Testis (tissue), 3 donors: ENCODE results near the gene UGT1A9. TPM values are rescaled to one million over a fixed set of nuclear protein-coding genes. Genes with fewer than 3 reads are reported as not detected.
A peak's percentile ranks its signal among the peaks of the same experiment; 100 is the strongest.
"Not testable (repeated sequence)": the region's sequence is repeated elsewhere in the genome, so short reads cannot be mapped to it uniquely, and the experiment has no call there.

ENCODE experiments used
- DNase-seq: peaks from one replicate; pipeline ENCODE4 v3.0.0-alpha.2; 2019
- H3K27ac ChIP-seq, 2 donors: fragments of 200-600 bp; sonication (generic); one replicate each; pipeline ENCODE4 v1.5.1; 2019
- H3K27me3 ChIP-seq: fragments of 200-600 bp; sonication (generic); one replicate; pipeline ENCODE4 v1.5.1; 2019
- H3K36me3 ChIP-seq: fragments of 200-600 bp; sonication (generic); one replicate; pipeline ENCODE4 v1.5.1; 2017; ENCODE audit warnings: low read depth; ENCODE audit errors: missing control alignments
- H3K4me1 ChIP-seq: fragments of 200-600 bp; sonication (generic); one replicate; pipeline ENCODE4 v1.5.1; 2019
- H3K4me3 ChIP-seq, 2 donors: fragments of 200-600 bp; sonication (generic); one replicate each; pipeline ENCODE4 v1.5.1; 2017 to 2019
- H3K9me3 ChIP-seq: fragments of 200-600 bp; sonication (generic); one replicate; pipeline ENCODE4 v1.5.1; 2017
- CTCF ChIP-seq, 3 experiments: fragments of 450-650 bp in 2 of 3; fragments of 200-600 bp in 1 of 3; sonication (generic) in 1 of 3; IDR thresholded peaks; one replicate each; pipeline ENCODE4 v1.5.1; 2016 to 2019; ENCODE audit warnings: antibody characterized with exemption in 3 of 3, mild to moderate bottlenecking in 2 of 3, moderate library complexity in 1 of 3
- POLR2A ChIP-seq: fragments of 450-650 bp; IDR thresholded peaks from one replicate; pipeline ENCODE4 v1.6.1; 2017; ENCODE audit warnings: antibody characterized with exemption, mild to moderate bottlenecking, moderate library complexity
- WGBS, 2 donors: methylation state at CpG; one replicate each; pipeline ENCODE4 v1.1.5; 2018; 5-methylcytosine and 5-hydroxymethylcytosine counted together
- intact Hi-C: fragments of 100-400 bp; cut with DNase I; formaldehyde crosslinking; loops from one replicate; pipeline ENCODE4 v1.15.1; 2023; ENCODE audit warnings: low total_unique reads
- polyA plus RNA-seq: library from polyadenylated mRNA; stranded (reverse); fragments of 350-450 nt; fragmentation: Illumina TruSeq; extraction: RNeasy Lipid Tissue Mini Kit (QIAGEN cat#74804); gene quantifications from one replicate; pipeline ENCODE4 v1.2.3, GENCODE V29; 2014; ENCODE audit warnings: low read depth, low replicate concordance; ENCODE audit not compliant: insufficient read depth
- total RNA-seq, 2 donors: library from RNA; depleted of rRNA; stranded (reverse); fragments of >200 nt; gene quantifications; one replicate each; pipeline ENCODE4 v1.2.3, GENCODE V29; 2016

UGT1A9 gene
- total and polyA plus RNA-seq, 3 donors from 2014 or later: not detected

GRCh38 chr2:233747283-233747544 lies 75.5 kb downstream of the UGT1A9 start:
- intact Hi-C loops: no loop called here
- no peak overlapping the region for H3K4me3 ChIP-seq
- no peaks in the 10 kb centered on the region for H3K9me3 ChIP-seq
- no peaks in the 10 kb centered on the region for H3K36me3 ChIP-seq
- no peak overlapping the region for H3K27ac ChIP-seq
- no peak for DNase-seq
- H3K4me1 ChIP-seq: no peaks in the 10 kb centered on the region
- 90 to 96% methylated on average over 6 of the region's 6 CpGs for WGBS, 2 donors
- TF ChIP-seq CTCF (IDR thresholded peaks at IDR 0.05): no peak
- TF ChIP-seq POLR2A: no peak
- no peaks in the 10 kb centered on the region for H3K27me3 ChIP-seq

GRCh38 chr2:233750689-233751088 lies 79.0 kb downstream of the UGT1A9 start:
- not testable (repeated sequence) for H3K9me3 ChIP-seq

GRCh38 chr2:233751212-233752009 lies 79.7 kb downstream of the UGT1A9 start:
- H3K27me3 ChIP-seq, H3K36me3 ChIP-seq, H3K4me3 ChIP-seq, H3K4me1 ChIP-seq, DNase-seq, intact Hi-C loops, H3K27ac ChIP-seq, H3K9me3 ChIP-seq: not testable (repeated sequence)
- 69 to 77% methylated on average over 2 of the region's 2 CpGs for WGBS, 2 donors

More at GRCh38 chr2:233750689-233751088, 79.0 kb downstream of the UGT1A9 start:
- H3K4me1 ChIP-seq, H3K36me3 ChIP-seq, H3K27me3 ChIP-seq, intact Hi-C loops, H3K4me3 ChIP-seq, H3K27ac ChIP-seq, DNase-seq: not testable (repeated sequence)
- WGBS, 2 donors: 73 to 78% methylated on average over 2 of the region's 2 CpGs

- 72% methylated on average over 31 to 41 of the region's 44 CpGs for WGBS, 2 donors
- H3K36me3 ChIP-seq: no peaks in the 10 kb centered on the region
- H3K4me1 ChIP-seq: no peaks in the 10 kb centered on the region
- H3K4me3 ChIP-seq: peak overlapping the region; percentile 53 to 58
- intact Hi-C loops: no loop called here
- no peak for TF ChIP-seq POLR2A
- no peak for TF ChIP-seq CTCF (IDR thresholded peaks at IDR 0.05)
- no peak overlapping the region for H3K27ac ChIP-seq
- no peaks in the 10 kb centered on the region for H3K9me3 ChIP-seq
- peak; percentile 82 for DNase-seq
- no peaks in the 10 kb centered on the region for H3K27me3 ChIP-seq
These were observed 83.3 kb downstream of the UGT1A9 start for GRCh38 chr2:233754872-233755611.

- no peaks in the 10 kb centered on the region for H3K27me3 ChIP-seq
- H3K27ac ChIP-seq: no peak overlapping the region
- TF ChIP-seq POLR2A: no peak
- TF ChIP-seq CTCF (IDR thresholded peaks at IDR 0.05): no peak
- DNase-seq: no peak
- no peaks in the 10 kb centered on the region for H3K4me1 ChIP-seq
- intact Hi-C loops: no loop called here
- no peak overlapping the region for H3K4me3 ChIP-seq
- H3K9me3 ChIP-seq: no peaks in the 10 kb centered on the region
- no peaks in the 10 kb centered on the region for H3K36me3 ChIP-seq
- WGBS, 2 donors: 85 to 86% methylated on average over 7 of the region's 7 CpGs
These were observed 84.9 kb downstream of the UGT1A9 start for GRCh38 chr2:233756429-233757081.
